Lower leg skin (tissue), 3 donors: ENCODE data around the gene KRTAP10-6.

Source experiments
- CTCF ChIP-seq, 3 donors: fragments of 450-650 bp; IDR thresholded peaks; one replicate each; pipeline ENCODE4 v1.5.1; 2016; ENCODE audit warnings: antibody characterized with exemption in 3 of 3, mild to moderate bottlenecking in 3 of 3, moderate library complexity in 2 of 3
- POLR2A ChIP-seq, 2 donors: fragments of 450-650 bp; IDR thresholded peaks; one replicate each; pipeline ENCODE4 v1.6.1; 2016 to 2017; ENCODE audit warnings: antibody characterized with exemption in 2 of 2, mild to moderate bottlenecking in 1 of 2, moderate library complexity in 1 of 2

DNA sequence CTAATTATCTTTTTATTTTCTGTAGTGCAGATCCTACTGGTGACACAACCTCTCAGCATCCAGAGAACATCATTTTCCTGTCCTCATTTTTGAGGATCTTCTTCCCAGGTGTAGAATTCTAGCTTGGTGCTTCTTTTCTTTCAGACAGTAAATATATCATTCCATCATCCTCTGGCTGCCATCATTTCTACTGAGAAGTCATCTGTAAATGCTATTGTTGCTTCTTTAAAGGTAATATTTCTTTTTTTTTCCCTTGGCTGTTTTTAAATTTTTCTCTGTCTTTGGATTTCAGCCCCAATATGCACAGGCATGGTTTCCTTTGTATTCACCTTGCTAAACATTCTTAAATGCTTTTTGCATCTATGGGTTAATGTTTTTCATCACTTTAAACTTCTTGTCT is 31.3 kb upstream of the KRTAP10-6 start:
- no peak for TF ChIP-seq CTCF (IDR thresholded peaks at IDR 0.05)
- no peak for TF ChIP-seq POLR2A (IDR thresholded peaks at IDR 0.05)
